ENCODE data around the gene RNF212B. TPM values are rescaled to one million over a fixed set of nuclear protein-coding genes. Genes with fewer than 3 reads are reported as not detected.

Gene RNF212B
- total and polyA plus RNA-seq, 10 of the 15 experiments (the other 5 are each of a cell fraction or from before 2014, with no cell fraction given), result not detected

DNA sequence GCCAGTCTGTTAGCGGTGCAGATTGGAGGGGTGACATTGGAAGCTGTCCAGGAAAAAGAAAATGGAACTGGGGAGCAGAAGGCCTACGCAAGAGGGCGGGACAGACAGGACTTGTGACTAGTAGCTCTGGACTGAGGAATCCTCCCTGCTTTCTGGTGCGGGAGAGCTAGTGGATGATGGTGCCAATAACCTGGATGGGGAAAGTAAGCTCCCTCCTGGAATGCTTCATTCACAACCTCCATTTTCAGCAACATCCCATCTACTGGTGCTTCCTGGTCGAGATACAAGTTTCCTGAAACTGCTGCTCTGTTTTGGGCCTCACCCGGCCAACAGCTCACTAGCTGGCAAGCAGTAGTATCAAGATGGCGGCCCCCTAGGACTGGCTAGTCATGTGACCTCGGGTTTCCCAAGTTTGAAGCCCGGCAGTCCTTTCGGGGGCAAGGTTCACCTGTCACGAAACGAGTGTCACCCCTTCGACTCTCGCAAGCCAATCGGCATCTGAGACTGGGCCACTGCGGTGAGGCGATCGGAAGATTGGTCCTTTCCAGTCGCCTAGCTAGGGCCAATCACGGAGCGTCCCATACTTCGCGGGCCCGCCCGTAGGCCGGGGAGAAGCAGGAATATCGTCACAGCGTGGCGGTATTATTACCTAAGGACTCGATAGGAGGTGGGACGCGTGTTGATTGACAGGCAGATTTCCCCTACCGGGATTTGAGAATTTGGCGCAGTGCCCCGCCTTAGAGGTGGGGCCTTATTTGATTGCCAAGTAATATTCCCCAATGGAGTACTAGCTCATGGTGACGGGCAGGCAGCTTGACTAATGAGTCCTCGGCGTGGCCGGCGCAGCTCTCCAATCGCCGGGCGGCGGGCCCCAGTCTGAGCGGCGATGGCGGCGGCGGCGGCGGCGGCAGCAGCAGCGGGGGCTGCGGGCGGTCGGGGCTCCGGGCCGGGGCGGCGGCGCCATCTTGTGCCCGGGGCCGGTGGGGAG, 83.1 kb downstream of the RNF212B start, which contains the start of gene PABPN1 (continued):
- TF ChIP-seq, protein P1, sequence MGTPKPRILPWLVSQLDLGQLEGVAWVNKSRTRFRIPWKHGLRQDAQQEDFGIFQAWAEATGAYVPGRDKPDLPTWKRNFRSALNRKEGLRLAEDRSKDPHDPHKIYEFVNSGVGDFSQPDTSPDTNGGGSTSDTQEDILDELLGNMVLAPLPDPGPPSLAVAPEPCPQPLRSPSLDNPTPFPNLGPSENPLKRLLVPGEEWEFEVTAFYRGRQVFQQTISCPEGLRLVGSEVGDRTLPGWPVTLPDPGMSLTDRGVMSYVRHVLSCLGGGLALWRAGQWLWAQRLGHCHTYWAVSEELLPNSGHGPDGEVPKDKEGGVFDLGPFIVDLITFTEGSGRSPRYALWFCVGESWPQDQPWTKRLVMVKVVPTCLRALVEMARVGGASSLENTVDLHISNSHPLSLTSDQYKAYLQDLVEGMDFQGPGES (IDR thresholded peaks at IDR 0.05), result peak; percentile 97
- TF ChIP-seq HDGF (IDR thresholded peaks at IDR 0.05), result peak; percentile 76; the same call in 1 of the 2 replicates
- no peak for TF ChIP-seq WRNIP1 (IDR thresholded peaks at IDR 0.05; ENCODE audit: borderline replicate concordance, low read depth, low read length)
- TF ChIP-seq ATF7 (IDR thresholded peaks at IDR 0.05; ENCODE audit: low read depth), result peak; percentile 90
- TF ChIP-seq KLF5 (IDR thresholded peaks at IDR 0.05; ENCODE audit: partially characterized antibody), result peak; percentile 94
- TF ChIP-seq SP1 (IDR thresholded peaks at IDR 0.05; ENCODE audit: low read depth, low read length), result peak; percentile 97
- TF ChIP-seq ETV6 (conservative IDR thresholded peaks at IDR 0.05 in 1 of 2, IDR thresholded peaks at IDR 0.05 in 1 of 2; ENCODE audit: borderline replicate concordance in 1 of 2, low read depth in 1 of 2), result no peak
- TF ChIP-seq FOS (IDR thresholded peaks at IDR 0.05; ENCODE audit: borderline replicate concordance, extremely low read depth, insufficient read length), result peak; percentile 93
- TF ChIP-seq HCFC1 (IDR thresholded peaks at IDR 0.05; ENCODE audit: low read length), result no peak; the same call in 1 of the 2 replicates
- TF ChIP-seq SMAD5 (IDR thresholded peaks at IDR 0.05; ENCODE audit: low read depth), result peak; percentile 73; the same call in 1 of the 2 replicates
- TF ChIP-seq, protein P2, sequence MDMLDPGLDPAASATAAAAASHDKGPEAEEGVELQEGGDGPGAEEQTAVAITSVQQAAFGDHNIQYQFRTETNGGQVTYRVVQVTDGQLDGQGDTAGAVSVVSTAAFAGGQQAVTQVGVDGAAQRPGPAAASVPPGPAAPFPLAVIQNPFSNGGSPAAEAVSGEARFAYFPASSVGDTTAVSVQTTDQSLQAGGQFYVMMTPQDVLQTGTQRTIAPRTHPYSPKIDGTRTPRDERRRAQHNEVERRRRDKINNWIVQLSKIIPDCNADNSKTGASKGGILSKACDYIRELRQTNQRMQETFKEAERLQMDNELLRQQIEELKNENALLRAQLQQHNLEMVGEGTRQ (IDR thresholded peaks at IDR 0.05; ENCODE audit: borderline replicate concordance, low read depth, low read length), result peak; percentile 71
- TF ChIP-seq NR2C2 (IDR thresholded peaks at IDR 0.05; ENCODE audit: borderline replicate concordance, control insufficient read depth, insufficient read length, low read depth), result no peak
- TF ChIP-seq JUNB (IDR thresholded peaks at IDR 0.05), result no peak
- TF ChIP-seq POLR2AphosphoS2 (IDR thresholded peaks at IDR 0.05; ENCODE audit: low read depth, low read length), result peak; percentile 84
- no peak for TF ChIP-seq ZZZ3 (IDR thresholded peaks at IDR 0.05; ENCODE audit: control insufficient read depth, insufficient read length, low read depth)
- peak; percentile 52 for TF ChIP-seq SMAD1 (IDR thresholded peaks at IDR 0.05; ENCODE audit: low read depth, partially characterized antibody)
- TF ChIP-seq CHD4 (IDR thresholded peaks at IDR 0.05), result no peak
- TF ChIP-seq, protein P3, sequence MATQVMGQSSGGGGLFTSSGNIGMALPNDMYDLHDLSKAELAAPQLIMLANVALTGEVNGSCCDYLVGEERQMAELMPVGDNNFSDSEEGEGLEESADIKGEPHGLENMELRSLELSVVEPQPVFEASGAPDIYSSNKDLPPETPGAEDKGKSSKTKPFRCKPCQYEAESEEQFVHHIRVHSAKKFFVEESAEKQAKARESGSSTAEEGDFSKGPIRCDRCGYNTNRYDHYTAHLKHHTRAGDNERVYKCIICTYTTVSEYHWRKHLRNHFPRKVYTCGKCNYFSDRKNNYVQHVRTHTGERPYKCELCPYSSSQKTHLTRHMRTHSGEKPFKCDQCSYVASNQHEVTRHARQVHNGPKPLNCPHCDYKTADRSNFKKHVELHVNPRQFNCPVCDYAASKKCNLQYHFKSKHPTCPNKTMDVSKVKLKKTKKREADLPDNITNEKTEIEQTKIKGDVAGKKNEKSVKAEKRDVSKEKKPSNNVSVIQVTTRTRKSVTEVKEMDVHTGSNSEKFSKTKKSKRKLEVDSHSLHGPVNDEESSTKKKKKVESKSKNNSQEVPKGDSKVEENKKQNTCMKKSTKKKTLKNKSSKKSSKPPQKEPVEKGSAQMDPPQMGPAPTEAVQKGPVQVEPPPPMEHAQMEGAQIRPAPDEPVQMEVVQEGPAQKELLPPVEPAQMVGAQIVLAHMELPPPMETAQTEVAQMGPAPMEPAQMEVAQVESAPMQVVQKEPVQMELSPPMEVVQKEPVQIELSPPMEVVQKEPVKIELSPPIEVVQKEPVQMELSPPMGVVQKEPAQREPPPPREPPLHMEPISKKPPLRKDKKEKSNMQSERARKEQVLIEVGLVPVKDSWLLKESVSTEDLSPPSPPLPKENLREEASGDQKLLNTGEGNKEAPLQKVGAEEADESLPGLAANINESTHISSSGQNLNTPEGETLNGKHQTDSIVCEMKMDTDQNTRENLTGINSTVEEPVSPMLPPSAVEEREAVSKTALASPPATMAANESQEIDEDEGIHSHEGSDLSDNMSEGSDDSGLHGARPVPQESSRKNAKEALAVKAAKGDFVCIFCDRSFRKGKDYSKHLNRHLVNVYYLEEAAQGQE (IDR thresholded peaks at IDR 0.05; ENCODE audit: low read depth, low read length), result no peak
- TF ChIP-seq EED (IDR thresholded peaks at IDR 0.05; ENCODE audit: low read depth), result peak; percentile 18; the same call in 1 of the 2 replicates
- TF ChIP-seq SREBF1 (IDR thresholded peaks at IDR 0.05; ENCODE audit: low read length), result 0 out of 2 replicates have a peak, but pooled peaks have one; percentile 11
- TF ChIP-seq, protein P4, sequence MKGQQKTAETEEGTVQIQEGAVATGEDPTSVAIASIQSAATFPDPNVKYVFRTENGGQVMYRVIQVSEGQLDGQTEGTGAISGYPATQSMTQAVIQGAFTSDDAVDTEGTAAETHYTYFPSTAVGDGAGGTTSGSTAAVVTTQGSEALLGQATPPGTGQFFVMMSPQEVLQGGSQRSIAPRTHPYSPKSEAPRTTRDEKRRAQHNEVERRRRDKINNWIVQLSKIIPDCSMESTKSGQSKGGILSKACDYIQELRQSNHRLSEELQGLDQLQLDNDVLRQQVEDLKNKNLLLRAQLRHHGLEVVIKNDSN (IDR thresholded peaks at IDR 0.05; ENCODE audit: borderline replicate concordance, extremely low read length, insufficient read depth, low read depth, low read length), result peak; percentile 83
- peak; percentile 57 to 80 for TF ChIP-seq SRF (IDR thresholded peaks at IDR 0.05; ENCODE audit: low read depth in 2 of 2, low read length in 2 of 2)
- TF ChIP-seq CREM (IDR thresholded peaks at IDR 0.05; ENCODE audit: low read depth), result peak; percentile 96
- TF ChIP-seq ZNF274 (IDR thresholded peaks at IDR 0.05; ENCODE audit: insufficient read depth, insufficient read length), result no peak

Data from GM12878 (cell line).